Uterus (tissue), 2 donors: ENCODE data around the gene IRF6.

Source experiments
- POLR2A ChIP-seq, 2 donors: fragments of 450-650 bp; IDR thresholded peaks; one replicate each; pipeline ENCODE4 v1.6.1; 2016; ENCODE audit warnings: antibody characterized with exemption in 2 of 2, mild to moderate bottlenecking in 1 of 2, moderate library complexity in 1 of 2
- TF ChIP-seq, protein P1 (sequence below), 4 experiments: fragments of 200-600 bp in 2 of 4; fragments of 450-650 bp in 2 of 4; sonication (generic) in 2 of 4; IDR thresholded peaks; one replicate each; pipeline ENCODE4 v1.5.1; 2016 to 2019; ENCODE audit warnings: antibody characterized with exemption in 4 of 4, mild to moderate bottlenecking in 2 of 4, moderate library complexity in 1 of 4

DNA sequence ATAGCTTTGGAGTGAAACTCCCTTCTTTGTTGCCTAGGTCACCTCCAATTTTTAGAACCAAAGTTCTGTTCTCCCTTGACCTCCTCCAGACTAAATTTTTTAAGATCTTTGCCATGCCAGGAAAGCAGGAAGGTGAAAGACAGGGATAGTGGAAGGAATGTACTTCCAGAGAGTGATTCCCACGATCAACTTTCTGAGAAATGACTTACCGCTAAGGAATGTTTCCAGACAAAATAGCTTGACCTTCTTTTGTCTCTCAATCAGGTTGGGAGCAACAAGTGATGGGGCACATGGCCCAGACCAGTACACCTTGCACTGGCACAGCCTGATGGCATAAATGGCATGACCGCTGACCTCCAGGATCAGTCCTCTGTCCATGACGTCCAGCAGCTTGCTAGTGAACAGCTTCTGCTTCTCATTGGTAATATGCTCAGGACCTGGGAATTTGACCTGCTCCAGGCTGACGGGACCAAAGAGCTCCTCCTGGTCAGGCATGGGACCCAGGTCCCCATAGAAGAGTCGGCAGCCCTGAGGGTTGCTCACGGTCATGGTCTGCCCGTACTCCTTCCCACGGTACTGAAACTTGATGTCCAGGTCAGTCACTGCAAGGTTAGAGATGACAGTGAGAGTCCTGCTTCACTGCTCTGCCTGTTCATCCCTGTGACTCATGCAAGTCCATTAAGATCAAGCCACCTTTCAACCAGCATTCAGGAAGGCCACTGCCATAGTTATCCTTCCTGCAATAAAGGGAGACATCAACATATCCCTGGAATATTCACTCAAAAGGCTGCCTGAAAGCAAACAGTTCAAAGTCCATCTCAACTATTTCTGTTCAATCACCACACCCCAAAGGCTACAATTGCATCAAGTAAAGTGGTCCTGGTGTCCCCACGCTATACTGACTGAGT lies 15.4 kb downstream of the IRF6 start:
- TF ChIP-seq, protein P1, sequence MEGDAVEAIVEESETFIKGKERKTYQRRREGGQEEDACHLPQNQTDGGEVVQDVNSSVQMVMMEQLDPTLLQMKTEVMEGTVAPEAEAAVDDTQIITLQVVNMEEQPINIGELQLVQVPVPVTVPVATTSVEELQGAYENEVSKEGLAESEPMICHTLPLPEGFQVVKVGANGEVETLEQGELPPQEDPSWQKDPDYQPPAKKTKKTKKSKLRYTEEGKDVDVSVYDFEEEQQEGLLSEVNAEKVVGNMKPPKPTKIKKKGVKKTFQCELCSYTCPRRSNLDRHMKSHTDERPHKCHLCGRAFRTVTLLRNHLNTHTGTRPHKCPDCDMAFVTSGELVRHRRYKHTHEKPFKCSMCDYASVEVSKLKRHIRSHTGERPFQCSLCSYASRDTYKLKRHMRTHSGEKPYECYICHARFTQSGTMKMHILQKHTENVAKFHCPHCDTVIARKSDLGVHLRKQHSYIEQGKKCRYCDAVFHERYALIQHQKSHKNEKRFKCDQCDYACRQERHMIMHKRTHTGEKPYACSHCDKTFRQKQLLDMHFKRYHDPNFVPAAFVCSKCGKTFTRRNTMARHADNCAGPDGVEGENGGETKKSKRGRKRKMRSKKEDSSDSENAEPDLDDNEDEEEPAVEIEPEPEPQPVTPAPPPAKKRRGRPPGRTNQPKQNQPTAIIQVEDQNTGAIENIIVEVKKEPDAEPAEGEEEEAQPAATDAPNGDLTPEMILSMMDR (IDR thresholded peaks at IDR 0.05): no peak
- no peak for TF ChIP-seq POLR2A (IDR thresholded peaks at IDR 0.05)
